Activated CD8-positive, alpha-beta memory T cell treated with anti-CD3 and anti-CD28 coated beads, Interleukin-2, amount 50 U/mL, for 48 hours (primary cell): Measurements from ENCODE around the gene CLP1.

Source experiments
- DNase-seq: peaks from one replicate; pipeline ENCODE4 v3.0.0-alpha.2; 2020

Gene CLP1

GRCh38 chr11:57657194-57658022, at the start of gene CLP1:
TSS of gene CLP1 (plus strand) at chr11:57657762. CDS start at chr11:57659477, 1,715 bp downstream.
- DNase-seq: peak; percentile 97

GRCh38 chr11:57610170-57610569, 47.4 kb upstream of the CLP1 start:
- no peak for DNase-seq

- no peak for DNase-seq
Measured at GRCh38 chr11:57614234-57614772, 43.3 kb upstream of the CLP1 start.

- no peak for DNase-seq
Measured at GRCh38 chr11:57615308-57615707, 42.3 kb upstream of the CLP1 start.

- no peak for DNase-seq
Measured at GRCh38 chr11:57616595-57616994, 41.0 kb upstream of the CLP1 start.

GRCh38 chr11:57618438-57618837, 39.1 kb upstream of the CLP1 start:
- DNase-seq: no peak

- no peak for DNase-seq
Measured at GRCh38 chr11:57619331-57619730, 38.2 kb upstream of the CLP1 start.

- DNase-seq: no peak
Measured at GRCh38 chr11:57620467-57620866, 37.1 kb upstream of the CLP1 start.

GRCh38 chr11:57622263-57622662, 35.3 kb upstream of the CLP1 start:
- DNase-seq: no peak

- DNase-seq: no peak
Measured at GRCh38 chr11:57624864-57625263, 32.7 kb upstream of the CLP1 start.

GRCh38 chr11:57626895-57627294, 30.7 kb upstream of the CLP1 start:
- DNase-seq: no peak

- no peak for DNase-seq
Measured at GRCh38 chr11:57630171-57630570, 27.4 kb upstream of the CLP1 start.

GRCh38 chr11:57632116-57632515, 25.4 kb upstream of the CLP1 start:
- DNase-seq: no peak

- no peak for DNase-seq
Measured at GRCh38 chr11:57633394-57634070, 24.0 kb upstream of the CLP1 start.

- DNase-seq: no peak
Measured at GRCh38 chr11:57634311-57634710, 23.3 kb upstream of the CLP1 start.

GRCh38 chr11:57635246-57635645, 22.3 kb upstream of the CLP1 start:
- no peak for DNase-seq

GRCh38 chr11:57637626-57638004, 19.9 kb upstream of the CLP1 start:
- no peak for DNase-seq

- DNase-seq: peak; percentile 60
Measured at GRCh38 chr11:57638005-57638781, 19.4 kb upstream of the CLP1 start.

GRCh38 chr11:57638811-57639320, 18.7 kb upstream of the CLP1 start:
- DNase-seq: no peak

GRCh38 chr11:57639321-57640067, 18.1 kb upstream of the CLP1 start:
- no peak for DNase-seq

GRCh38 chr11:57640068-57640800, 17.3 kb upstream of the CLP1 start:
- no peak for DNase-seq
